Endothelial cell of umbilical vein (primary cell): Measurements from ENCODE around the gene PRSS48. TPM values are rescaled to one million over a fixed set of nuclear protein-coding genes. Genes with fewer than 3 reads are reported as not detected.

Source experiments
- BruUV-seq: library from RNA; stranded (reverse); fragments of 400-500 nt; replicated peaks from 2 replicates; lab custom pipeline; 2021; lab: Mats Ljungman, UMichigan
- CTCF ChIA-PET: fragments of 300-600, 350-600 bp; sonication (Branson Sonifier 250); formaldehyde crosslinking; loops from one replicate; lab custom pipeline; 2021; ENCODE audit warnings: antibody characterized with exemption, inconsistent platforms; lab: Charles Lee
- POLR2A ChIA-PET: fragments of 300-600, 350-600 bp; sonication (Branson Sonifier 250); formaldehyde crosslinking; loops from one replicate; lab custom pipeline; 2021; ENCODE audit warnings: antibody characterized with exemption, inconsistent platforms; lab: Charles Lee
- DNase-seq: peaks from one replicate; pipeline ENCODE4 v3.0.0-alpha.2; 2011; ENCODE audit warnings: low read depth, low spot score
- FAIRE-seq: peaks from 2 replicates; lab custom pipeline; 2011; peaks lifted over from hg19 to GRCh38; lab: Jason Lieb, UNC
- H2AFZ ChIP-seq: 2 replicates; pipeline ENCODE4 v1.6.0; 2012; ENCODE audit warnings: low read depth, low read length, control low read depth, inconsistent platforms
- H3K27ac ChIP-seq: 2 replicates; pipeline ENCODE4 v1.5.1; 2011; ENCODE audit warnings: low read depth, mild to moderate bottlenecking, control low read depth, low read length, moderate library complexity; ENCODE audit not compliant: insufficient read depth
- H3K27me3 ChIP-seq, 2 experiments: 2 replicates each; pipeline versions ENCODE4 v1.6.0 to v1.6.1; 2011; ENCODE audit warnings: low read length in 2 of 2, mixed read lengths in 1 of 2; ENCODE audit not compliant: control insufficient read depth in 2 of 2, insufficient read depth in 2 of 2
- H3K36me3 ChIP-seq, 2 experiments: 2 replicates in 1 of 2; 3 replicates in 1 of 2; pipeline ENCODE4 v1.5.1; 2011; ENCODE audit warnings: low read length in 2 of 2, mild to moderate bottlenecking in 1 of 2, moderate library complexity in 1 of 2; ENCODE audit not compliant: control insufficient read depth in 2 of 2, insufficient read depth in 2 of 2; ENCODE audit errors: extremely low read depth in 1 of 2
- H3K4me1 ChIP-seq: 3 replicates; pipeline ENCODE4 v1.5.1; 2011; ENCODE audit warnings: mild to moderate bottlenecking, low read length; ENCODE audit not compliant: control insufficient read depth, insufficient read depth; ENCODE audit errors: extremely low read depth
- H3K4me2 ChIP-seq: 2 replicates; pipeline ENCODE4 v1.6.1; 2011; ENCODE audit warnings: low read length, control low read depth, mixed read lengths; ENCODE audit not compliant: insufficient read depth
- H3K4me3 ChIP-seq, 3 experiments: fragments of 200-600 bp in 1 of 3; sonication (generic), shearing (Covaris generic) in 1 of 3; replicated peaks in 1 of 3; 2 replicates each; pipeline ENCODE4 v1.5.1; 2011 to 2016; ENCODE audit warnings: control low read depth in 3 of 3, low read length in 3 of 3, mild to moderate bottlenecking in 2 of 3, inconsistent platforms in 1 of 3, low read depth in 1 of 3, moderate library complexity in 1 of 3; ENCODE audit not compliant: insufficient read depth in 1 of 3
- H3K79me2 ChIP-seq: 2 replicates; pipeline ENCODE4 v1.6.0; 2012; ENCODE audit warnings: low read length, inconsistent platforms; ENCODE audit not compliant: control insufficient read depth, insufficient read depth
- H3K9ac ChIP-seq: replicated peaks from 2 replicates; pipeline ENCODE3; 2011; ENCODE audit warnings: low read length, control low read depth; ENCODE audit not compliant: insufficient read depth; ENCODE audit errors: extremely low read depth
- H3K9me1 ChIP-seq: replicated peaks from 3 replicates; pipeline ENCODE4 v1.6.0; 2011; ENCODE audit warnings: mild to moderate bottlenecking, low read length; ENCODE audit not compliant: control insufficient read depth, insufficient read depth; ENCODE audit errors: extremely low read depth
- H3K9me3 ChIP-seq: replicated peaks from 2 replicates; pipeline ENCODE4 v1.5.1; 2012; ENCODE audit warnings: low read length, inconsistent platforms; ENCODE audit not compliant: control insufficient read depth, insufficient read depth
- H4K20me1 ChIP-seq: replicated peaks from 2 replicates; pipeline ENCODE3; 2011; ENCODE audit warnings: mild to moderate bottlenecking, low read length; ENCODE audit not compliant: control insufficient read depth, insufficient read depth; ENCODE audit errors: extremely low read depth
- EZH2 ChIP-seq: IDR thresholded peaks from 2 replicates; pipeline ENCODE4 v1.6.1; 2012; ENCODE audit warnings: borderline replicate concordance, low read depth, mild to moderate bottlenecking, moderate library complexity, low read length, inconsistent platforms; ENCODE audit not compliant: severe bottlenecking
- FOS ChIP-seq: IDR thresholded peaks from 2 replicates; pipeline ENCODE4 v1.6.1; 2011; ENCODE audit warnings: mild to moderate bottlenecking, low read length, moderate library complexity, borderline replicate concordance; ENCODE audit not compliant: insufficient read depth
- GATA2 ChIP-seq: IDR thresholded peaks from 2 replicates; pipeline ENCODE4 v1.7.0; 2011; ENCODE audit warnings: low read depth, mild to moderate bottlenecking, moderate library complexity, mixed read lengths, low read length; ENCODE audit not compliant: insufficient read length, insufficient read depth
- JUN ChIP-seq: IDR thresholded peaks from 2 replicates; pipeline ENCODE4 v1.6.1; 2011; ENCODE audit warnings: borderline replicate concordance, low read depth; ENCODE audit not compliant: insufficient read length, insufficient read depth
- MYC ChIP-seq: IDR thresholded peaks from one replicate; pipeline ENCODE4 v1.6.1; 2011; ENCODE audit warnings: mild to moderate bottlenecking, low read depth, low read length
- POLR2A ChIP-seq: IDR thresholded peaks from 2 replicates; pipeline ENCODE4 v1.6.1; 2012; ENCODE audit warnings: low read depth, mild to moderate bottlenecking, control low read depth, low read length
- POLR2AphosphoS5 ChIP-seq: IDR thresholded peaks from 2 replicates; pipeline ENCODE4 v1.6.1; 2012; ENCODE audit warnings: low read depth, mild to moderate bottlenecking, control low read depth, low read length, moderate library complexity; ENCODE audit not compliant: insufficient read depth
- dilution Hi-C: fragments of 300-500 bp; cut with MboI; formaldehyde crosslinking; loops from one replicate; pipeline ENCODE4 v1.15.0; 2019; ENCODE audit warnings: low sequenced_read_pairs; ENCODE audit not compliant: extremely low pct_ligation_motif_present
- intact Hi-C: fragments of 100-400 bp; cut with micrococcal nuclease; formaldehyde crosslinking; loops from one replicate; pipeline ENCODE4 v1.10.0; 2022
- polyA plus RNA-seq, 4 experiments: library from polyadenylated mRNA; depleted of rRNA in 3 of 4; stranded (reverse) in 3 of 4; unstranded in 1 of 4; fragments of >200 nt; gene quantifications; 2 replicates each; pipeline versions ENCODE4 v1.2.1 to v1.2.3, GENCODE V29; 2011 to 2012; ENCODE audit warnings: missing spikeins in 1 of 4
- total RNA-seq: library from RNA; stranded (reverse); gene quantifications from 2 replicates; pipeline ENCODE4 v1.2.3, GENCODE V29; 2021
- TF ChIP-seq, protein P1 (sequence below): IDR thresholded peaks from 2 replicates; pipeline ENCODE4 v1.6.1; 2011; ENCODE audit not compliant: insufficient read depth, insufficient read length
- TF ChIP-seq, protein P2 (sequence below), 2 donors: IDR thresholded peaks; 1 replicate in 1 of 2; 2 replicates in 1 of 2; pipeline ENCODE4 v1.5.1; 2011; ENCODE audit warnings: low read length in 2 of 2, mild to moderate bottlenecking in 2 of 2, moderate library complexity in 2 of 2, control low read depth in 1 of 2, inconsistent platforms in 1 of 2, low read depth in 1 of 2; ENCODE audit not compliant: insufficient read depth in 1 of 2; ENCODE audit errors: extremely low read depth in 1 of 2

The PRSS48 gene
- total and polyA plus RNA-seq, 2 donors (not counting 3 experiments of a cell fraction or from before 2014, with no cell fraction given): not detected

DNA sequence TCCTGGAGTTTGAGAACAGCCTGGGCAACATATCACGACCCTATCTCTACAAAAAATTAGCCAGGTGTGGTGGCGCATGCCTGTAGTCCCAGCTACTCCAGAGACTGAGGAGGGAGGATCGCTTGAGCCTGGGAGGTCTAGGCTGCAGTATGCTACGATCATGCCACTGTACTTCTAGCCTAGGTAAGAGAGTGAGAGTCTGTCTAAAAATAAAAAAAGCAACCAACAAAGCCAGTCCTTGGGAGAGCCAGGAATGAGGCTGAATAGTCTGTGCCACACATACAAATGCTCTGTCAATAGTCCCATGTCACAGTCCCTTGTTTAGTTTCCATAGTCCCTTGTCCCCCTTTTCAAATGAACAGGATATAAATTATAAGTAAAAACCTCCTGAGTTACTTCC, 19.3 kb upstream of the PRSS48 start:
- Histone ChIP-seq H3K36me3 (no peaks in the 10 kb centered on the region), H3K27me3 (no peaks in the 10 kb centered on the region), H3K4me2 (no peak overlapping the region), H3K9me1 (no peaks in the 10 kb centered on the region), H3K4me3 (no peak overlapping the region), H3K79me2 (peaks cover 2% of the 10 kb centered on the region), H3K9ac (no peak overlapping the region), H3K4me1 (peaks cover 1% of the 10 kb centered on the region), H3K9me3 (no peaks in the 10 kb centered on the region), H4K20me1 (no peaks in the 10 kb centered on the region), H2AFZ (no peak overlapping the region), H3K27ac (no peak overlapping the region)
- ChIA-PET CTCF (no interaction called here), POLR2A (no interaction called here)
- TF ChIP-seq EZH2 (no peak), JUN (no peak), MYC (no peak), FOS (no peak), GATA2 (no peak), POLR2AphosphoS5 (no peak), POLR2A (no peak)
- TF ChIP-seq, protein P1, sequence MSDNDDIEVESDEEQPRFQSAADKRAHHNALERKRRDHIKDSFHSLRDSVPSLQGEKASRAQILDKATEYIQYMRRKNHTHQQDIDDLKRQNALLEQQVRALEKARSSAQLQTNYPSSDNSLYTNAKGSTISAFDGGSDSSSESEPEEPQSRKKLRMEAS: no peak
- TF ChIP-seq, protein P2, sequence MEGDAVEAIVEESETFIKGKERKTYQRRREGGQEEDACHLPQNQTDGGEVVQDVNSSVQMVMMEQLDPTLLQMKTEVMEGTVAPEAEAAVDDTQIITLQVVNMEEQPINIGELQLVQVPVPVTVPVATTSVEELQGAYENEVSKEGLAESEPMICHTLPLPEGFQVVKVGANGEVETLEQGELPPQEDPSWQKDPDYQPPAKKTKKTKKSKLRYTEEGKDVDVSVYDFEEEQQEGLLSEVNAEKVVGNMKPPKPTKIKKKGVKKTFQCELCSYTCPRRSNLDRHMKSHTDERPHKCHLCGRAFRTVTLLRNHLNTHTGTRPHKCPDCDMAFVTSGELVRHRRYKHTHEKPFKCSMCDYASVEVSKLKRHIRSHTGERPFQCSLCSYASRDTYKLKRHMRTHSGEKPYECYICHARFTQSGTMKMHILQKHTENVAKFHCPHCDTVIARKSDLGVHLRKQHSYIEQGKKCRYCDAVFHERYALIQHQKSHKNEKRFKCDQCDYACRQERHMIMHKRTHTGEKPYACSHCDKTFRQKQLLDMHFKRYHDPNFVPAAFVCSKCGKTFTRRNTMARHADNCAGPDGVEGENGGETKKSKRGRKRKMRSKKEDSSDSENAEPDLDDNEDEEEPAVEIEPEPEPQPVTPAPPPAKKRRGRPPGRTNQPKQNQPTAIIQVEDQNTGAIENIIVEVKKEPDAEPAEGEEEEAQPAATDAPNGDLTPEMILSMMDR (IDR thresholded peaks at IDR 0.05; ENCODE audit: extremely low read depth in 1 of 2, insufficient read depth in 1 of 2, low read depth in 1 of 2, low read length in 2 of 2): no peak
- intact Hi-C loops (no loop called here), dilution Hi-C loops (no loop called here)
- BruUV-seq: no TSS peak
- FAIRE-seq (no peak), DNase-seq (no peak)
